Prostate gland (tissue), 2 donors: ENCODE measurements around the gene CCDC148.

Source experiments
- CTCF ChIP-seq, 4 experiments: fragments of 200-600 bp in 2 of 4; fragments of 450-650 bp in 2 of 4; sonication (generic) in 2 of 4; IDR thresholded peaks; 1 replicate in 3 of 4; 2 replicates in 1 of 4; pipeline ENCODE4 v1.5.1; 2016 to 2019; ENCODE audit warnings: antibody characterized with exemption in 4 of 4, mild to moderate bottlenecking in 2 of 4, moderate library complexity in 2 of 4
- POLR2A ChIP-seq: fragments of 450-650 bp; IDR thresholded peaks from one replicate; pipeline ENCODE4 v1.6.1; 2016; ENCODE audit warnings: antibody characterized with exemption, mild to moderate bottlenecking

DNA sequence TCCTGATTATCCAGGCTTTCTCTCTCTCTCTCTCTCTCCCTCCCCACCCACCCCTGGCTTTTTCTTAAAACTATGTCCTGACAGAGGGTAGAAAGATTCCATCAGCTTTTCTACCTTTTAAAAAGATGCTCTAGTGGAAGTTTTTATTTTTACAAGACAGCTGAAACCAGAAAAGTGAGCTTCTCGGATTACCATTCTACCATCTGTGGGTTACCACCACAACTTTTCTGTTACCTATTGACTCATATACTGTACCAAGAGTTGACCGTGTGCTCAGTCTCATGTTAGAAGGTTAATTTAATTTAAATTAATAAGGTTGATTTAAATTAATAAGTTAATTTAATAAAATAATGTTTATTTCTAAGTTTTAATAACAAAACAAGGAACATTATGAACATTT lies 217.3 kb downstream of the CCDC148 start:
- TF ChIP-seq CTCF (IDR thresholded peaks at IDR 0.05) (no peak), POLR2A (no peak)
